Body of pancreas (tissue), 4 donors: ENCODE data around the gene SNX4.

Experiments
- CTCF ChIP-seq, 7 experiments: fragments of 450-650 bp in 4 of 7; fragments of 200-600 bp in 3 of 7; sonication (generic) in 3 of 7; IDR thresholded peaks; one replicate each; pipeline ENCODE4 v1.5.1; 2016 to 2019; ENCODE audit warnings: antibody characterized with exemption in 7 of 7
- POLR2A ChIP-seq, 3 donors: fragments of 450-650 bp; IDR thresholded peaks; one replicate each; pipeline ENCODE4 v1.6.1; 2016; ENCODE audit warnings: antibody characterized with exemption in 3 of 3, mild to moderate bottlenecking in 2 of 3

DNA sequence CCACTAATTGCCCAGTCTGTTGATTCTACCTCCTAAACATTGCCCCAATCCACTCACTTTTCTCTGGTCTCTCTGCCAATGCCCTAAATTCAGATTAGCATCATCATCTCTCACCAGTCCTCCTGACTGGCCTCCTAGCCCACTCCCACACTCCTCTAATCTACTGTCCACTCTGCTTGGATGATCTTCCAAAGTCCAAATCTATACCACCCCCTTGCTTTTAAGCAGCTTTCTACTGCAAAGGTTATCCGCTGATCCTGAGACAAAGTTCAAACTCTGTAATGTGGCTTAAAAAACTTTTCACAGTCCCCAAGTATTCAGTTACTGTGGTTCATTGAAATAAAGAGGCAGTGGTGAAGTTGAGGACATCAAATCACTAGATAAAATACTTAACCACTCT, 37.6 kb downstream of the SNX4 start:
- no peak for TF ChIP-seq POLR2A (IDR thresholded peaks at IDR 0.05)
- TF ChIP-seq CTCF (IDR thresholded peaks at IDR 0.05), result no peak
